ENCODE data around the gene OR11A1.

DNA sequence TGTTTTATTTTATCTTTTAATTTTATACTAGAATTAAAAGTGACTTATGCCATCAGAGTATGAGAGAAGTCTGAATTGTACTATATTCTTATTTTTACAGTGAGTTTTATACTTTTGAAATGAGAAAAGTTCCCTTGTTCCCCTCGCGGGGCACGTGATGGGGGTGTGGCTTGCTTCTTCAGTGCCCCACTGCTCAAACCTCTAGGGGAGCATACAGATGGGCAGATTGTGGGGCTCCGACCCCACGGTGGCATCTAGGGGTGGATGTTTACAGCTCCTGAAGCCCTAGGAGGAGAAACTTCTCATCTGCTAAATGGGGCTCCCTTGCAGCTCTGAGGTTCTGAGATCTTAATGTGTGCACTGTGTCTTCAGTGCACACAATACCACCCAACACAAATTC is 42.8 kb upstream of the OR11A1 start:
- TF ChIP-seq, protein P1, sequence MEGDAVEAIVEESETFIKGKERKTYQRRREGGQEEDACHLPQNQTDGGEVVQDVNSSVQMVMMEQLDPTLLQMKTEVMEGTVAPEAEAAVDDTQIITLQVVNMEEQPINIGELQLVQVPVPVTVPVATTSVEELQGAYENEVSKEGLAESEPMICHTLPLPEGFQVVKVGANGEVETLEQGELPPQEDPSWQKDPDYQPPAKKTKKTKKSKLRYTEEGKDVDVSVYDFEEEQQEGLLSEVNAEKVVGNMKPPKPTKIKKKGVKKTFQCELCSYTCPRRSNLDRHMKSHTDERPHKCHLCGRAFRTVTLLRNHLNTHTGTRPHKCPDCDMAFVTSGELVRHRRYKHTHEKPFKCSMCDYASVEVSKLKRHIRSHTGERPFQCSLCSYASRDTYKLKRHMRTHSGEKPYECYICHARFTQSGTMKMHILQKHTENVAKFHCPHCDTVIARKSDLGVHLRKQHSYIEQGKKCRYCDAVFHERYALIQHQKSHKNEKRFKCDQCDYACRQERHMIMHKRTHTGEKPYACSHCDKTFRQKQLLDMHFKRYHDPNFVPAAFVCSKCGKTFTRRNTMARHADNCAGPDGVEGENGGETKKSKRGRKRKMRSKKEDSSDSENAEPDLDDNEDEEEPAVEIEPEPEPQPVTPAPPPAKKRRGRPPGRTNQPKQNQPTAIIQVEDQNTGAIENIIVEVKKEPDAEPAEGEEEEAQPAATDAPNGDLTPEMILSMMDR (IDR thresholded peaks at IDR 0.05): no peak
- TF ChIP-seq MXI1 (IDR thresholded peaks at IDR 0.05; ENCODE audit: low read depth, low read length) (no peak), RFX5 (IDR thresholded peaks at IDR 0.05; ENCODE audit: low read length) (no peak), POLR2AphosphoS5 (IDR thresholded peaks at IDR 0.05; ENCODE audit: low read depth, low read length) (no peak), FOXJ3 (CRISPR knock-in tag; IDR thresholded peaks at IDR 0.05) (no peak), MEF2A (IDR thresholded peaks at IDR 0.05; ENCODE audit: borderline replicate concordance, low read depth) (no peak), EP300 (IDR thresholded peaks at IDR 0.05; ENCODE audit: borderline replicate concordance in 1 of 2, low read depth in 1 of 2, low read length in 1 of 2) (no peak)
- TF ChIP-seq, protein P2, sequence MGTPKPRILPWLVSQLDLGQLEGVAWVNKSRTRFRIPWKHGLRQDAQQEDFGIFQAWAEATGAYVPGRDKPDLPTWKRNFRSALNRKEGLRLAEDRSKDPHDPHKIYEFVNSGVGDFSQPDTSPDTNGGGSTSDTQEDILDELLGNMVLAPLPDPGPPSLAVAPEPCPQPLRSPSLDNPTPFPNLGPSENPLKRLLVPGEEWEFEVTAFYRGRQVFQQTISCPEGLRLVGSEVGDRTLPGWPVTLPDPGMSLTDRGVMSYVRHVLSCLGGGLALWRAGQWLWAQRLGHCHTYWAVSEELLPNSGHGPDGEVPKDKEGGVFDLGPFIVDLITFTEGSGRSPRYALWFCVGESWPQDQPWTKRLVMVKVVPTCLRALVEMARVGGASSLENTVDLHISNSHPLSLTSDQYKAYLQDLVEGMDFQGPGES (IDR thresholded peaks at IDR 0.05; ENCODE audit: low read depth, low read length): no peak
- TF ChIP-seq, protein P3, sequence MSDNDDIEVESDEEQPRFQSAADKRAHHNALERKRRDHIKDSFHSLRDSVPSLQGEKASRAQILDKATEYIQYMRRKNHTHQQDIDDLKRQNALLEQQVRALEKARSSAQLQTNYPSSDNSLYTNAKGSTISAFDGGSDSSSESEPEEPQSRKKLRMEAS (IDR thresholded peaks at IDR 0.05; ENCODE audit: low read depth): no peak

All from SK-N-SH (cell line).